Stomach (tissue), 4 donors: Measurements from ENCODE around the gene CPHXL.

Source experiments
- EP300 ChIP-seq: sonication (generic); formaldehyde crosslinking; IDR thresholded peaks from one replicate; pipeline ENCODE4 v1.6.1; 2017; ENCODE audit warnings: antibody characterized with exemption
- POLR2A ChIP-seq, 4 donors: fragments of 450-650 bp; IDR thresholded peaks; one replicate each; pipeline ENCODE4 v1.6.1; 2016; ENCODE audit warnings: antibody characterized with exemption in 4 of 4, control low read depth in 2 of 4, mild to moderate bottlenecking in 1 of 4, moderate library complexity in 1 of 4
- POLR2AphosphoS5 ChIP-seq, 3 donors: sonication (generic); formaldehyde crosslinking; IDR thresholded peaks; one replicate each; pipeline ENCODE4 v1.6.1; 2016; ENCODE audit warnings: antibody characterized with exemption in 3 of 3
- TF ChIP-seq, protein P1 (sequence below), 7 experiments: fragments of 450-650 bp in 4 of 7; fragments of 200-600 bp in 3 of 7; sonication (generic) in 3 of 7; IDR thresholded peaks; one replicate each; pipeline ENCODE4 v1.5.1; 2016 to 2019; ENCODE audit warnings: antibody characterized with exemption in 7 of 7, control low read depth in 2 of 7, mild to moderate bottlenecking in 1 of 7

DNA sequence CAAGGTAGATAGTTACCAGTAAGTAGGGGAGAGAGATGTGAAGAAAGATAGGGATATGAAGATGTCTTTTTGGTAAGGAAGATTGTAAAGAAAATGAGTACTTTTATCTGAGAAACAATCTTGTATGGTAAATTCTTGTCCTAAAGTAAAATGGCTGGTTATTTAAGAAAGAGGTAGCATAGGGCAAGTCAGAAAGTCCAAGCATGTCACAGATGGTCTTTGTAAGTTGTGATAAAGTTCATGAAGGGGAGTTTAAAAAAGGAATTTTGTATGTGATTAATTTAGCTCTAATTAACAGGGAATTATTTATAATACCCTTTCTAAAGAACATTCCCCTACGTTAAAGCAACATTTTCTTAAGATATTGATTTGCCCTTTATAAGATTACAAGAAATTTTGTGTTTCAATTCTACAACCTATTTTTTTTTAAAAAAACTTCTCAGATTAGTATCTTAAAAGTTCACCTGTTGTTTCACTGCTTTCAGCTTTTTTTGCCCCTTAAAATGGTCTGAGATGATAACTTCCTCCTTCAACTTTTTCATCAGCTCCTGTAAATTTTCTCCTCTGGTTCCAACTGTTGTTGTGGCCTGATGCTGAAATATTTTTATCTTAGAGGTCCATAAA, 16.2 kb upstream of the CPHXL start:
- TF ChIP-seq, protein P1, sequence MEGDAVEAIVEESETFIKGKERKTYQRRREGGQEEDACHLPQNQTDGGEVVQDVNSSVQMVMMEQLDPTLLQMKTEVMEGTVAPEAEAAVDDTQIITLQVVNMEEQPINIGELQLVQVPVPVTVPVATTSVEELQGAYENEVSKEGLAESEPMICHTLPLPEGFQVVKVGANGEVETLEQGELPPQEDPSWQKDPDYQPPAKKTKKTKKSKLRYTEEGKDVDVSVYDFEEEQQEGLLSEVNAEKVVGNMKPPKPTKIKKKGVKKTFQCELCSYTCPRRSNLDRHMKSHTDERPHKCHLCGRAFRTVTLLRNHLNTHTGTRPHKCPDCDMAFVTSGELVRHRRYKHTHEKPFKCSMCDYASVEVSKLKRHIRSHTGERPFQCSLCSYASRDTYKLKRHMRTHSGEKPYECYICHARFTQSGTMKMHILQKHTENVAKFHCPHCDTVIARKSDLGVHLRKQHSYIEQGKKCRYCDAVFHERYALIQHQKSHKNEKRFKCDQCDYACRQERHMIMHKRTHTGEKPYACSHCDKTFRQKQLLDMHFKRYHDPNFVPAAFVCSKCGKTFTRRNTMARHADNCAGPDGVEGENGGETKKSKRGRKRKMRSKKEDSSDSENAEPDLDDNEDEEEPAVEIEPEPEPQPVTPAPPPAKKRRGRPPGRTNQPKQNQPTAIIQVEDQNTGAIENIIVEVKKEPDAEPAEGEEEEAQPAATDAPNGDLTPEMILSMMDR (IDR thresholded peaks at IDR 0.05), result no peak
- TF ChIP-seq POLR2A (IDR thresholded peaks at IDR 0.05), result no peak
- TF ChIP-seq POLR2AphosphoS5 (IDR thresholded peaks at IDR 0.05), result no peak
- TF ChIP-seq EP300, result no peak
